Hematopoietic multipotent progenitor cell (in vitro differentiated cells): ENCODE data around the gene SIPA1L3. TPM values are rescaled to one million over a fixed set of nuclear protein-coding genes. Genes with fewer than 3 reads are reported as not detected.

Experiments
- DNase-seq, 3 donors: peaks; one replicate each; pipeline ENCODE4 v3.0.0-alpha.2; 2011 to 2015; ENCODE audit warnings: low read depth in 2 of 3, low spot score in 2 of 3
- total RNA-seq: library from RNA; depleted of rRNA; stranded (reverse); fragments of >200 nt; gene quantifications from one replicate; pipeline ENCODE4 v1.2.3, GENCODE V29; 2012

SIPA1L3 gene
- total RNA-seq, 1 donor, result 43.4 TPM

GRCh38 chr19:38035515-38036495 lies 128.8 kb downstream of the SIPA1L3 start:
- no peak for DNase-seq

GRCh38 chr19:38036707-38037611 lies 130.0 kb downstream of the SIPA1L3 start:
- DNase-seq, result no peak

GRCh38 chr19:38039966-38040365 lies 133.0 kb downstream of the SIPA1L3 start:
- DNase-seq, result no peak

- DNase-seq, result no peak
These were observed 135.1 kb downstream of the SIPA1L3 start for GRCh38 chr19:38042132-38042531.

- no peak for DNase-seq
These were observed 136.7 kb downstream of the SIPA1L3 start for GRCh38 chr19:38043649-38044144.

GRCh38 chr19:38044267-38045111 lies 137.5 kb downstream of the SIPA1L3 start:
- DNase-seq, result peak in 1 of 3 donors; percentile 61

GRCh38 chr19:38045554-38046253 lies 138.7 kb downstream of the SIPA1L3 start:
- DNase-seq, result no peak

GRCh38 chr19:38046254-38047048 lies 139.4 kb downstream of the SIPA1L3 start:
- no peak for DNase-seq

GRCh38 chr19:38047049-38047438 lies 140.0 kb downstream of the SIPA1L3 start:
- no peak for DNase-seq

- no peak for DNase-seq
These were observed 140.6 kb downstream of the SIPA1L3 start for GRCh38 chr19:38047641-38048040.

GRCh38 chr19:38049105-38049649 lies 142.2 kb downstream of the SIPA1L3 start:
- DNase-seq, result peak in 2 of 3 donors; percentile 36 to 65

GRCh38 chr19:38055010-38055409 lies 148.0 kb downstream of the SIPA1L3 start:
- DNase-seq, result peak in 1 of 3 donors; percentile 21

GRCh38 chr19:38055655-38056521 lies 148.9 kb downstream of the SIPA1L3 start:
- DNase-seq, result no peak

- DNase-seq, result no peak
These were observed 149.6 kb downstream of the SIPA1L3 start for GRCh38 chr19:38056646-38057045.

- no peak for DNase-seq
These were observed 151.1 kb downstream of the SIPA1L3 start for GRCh38 chr19:38057959-38058690.

GRCh38 chr19:38059897-38060296 lies 152.9 kb downstream of the SIPA1L3 start:
- peak in 1 of 3 donors; percentile 51 for DNase-seq

GRCh38 chr19:38060331-38060730 lies 153.3 kb downstream of the SIPA1L3 start:
- no peak for DNase-seq
